Glutamatergic neuron (in vitro differentiated cells): ENCODE measurements around the gene PRSS48. TPM values are rescaled to one million over a fixed set of nuclear protein-coding genes. Genes with fewer than 3 reads are reported as not detected.

Experiments
- DNase-seq: peaks from one replicate; pipeline ENCODE4 v3.0.0; 2022
- H3K27ac Mint-ChIP-seq: one replicate; pipeline ENCODE4 v1.8.0; 2020; ENCODE audit warnings: mild to moderate bottlenecking, mixed read lengths, inconsistent platforms; ENCODE audit not compliant: unreplicated experiment
- H3K27me3 Mint-ChIP-seq: one replicate; pipeline ENCODE4 v1.8.0; 2020; ENCODE audit warnings: mild to moderate bottlenecking, moderate library complexity, mixed read lengths, inconsistent platforms; ENCODE audit not compliant: unreplicated experiment
- H3K36me3 Mint-ChIP-seq: one replicate; pipeline ENCODE4 v1.8.0; 2020; ENCODE audit warnings: mild to moderate bottlenecking, mixed read lengths, inconsistent platforms; ENCODE audit not compliant: unreplicated experiment
- H3K4me1 Mint-ChIP-seq: one replicate; pipeline ENCODE4 v1.8.0; 2020; ENCODE audit warnings: mild to moderate bottlenecking, low read depth, mixed read lengths, inconsistent platforms; ENCODE audit not compliant: unreplicated experiment
- H3K4me3 Mint-ChIP-seq: one replicate; pipeline ENCODE4 v1.8.0; 2020; ENCODE audit warnings: mild to moderate bottlenecking, mixed read lengths, inconsistent platforms; ENCODE audit not compliant: unreplicated experiment
- H3K9me3 Mint-ChIP-seq: one replicate; pipeline ENCODE4 v1.8.0; 2020; ENCODE audit warnings: mild to moderate bottlenecking, moderate library complexity, mixed read lengths, inconsistent platforms; ENCODE audit not compliant: unreplicated experiment
- total RNA-seq: library from RNA; stranded (reverse); fragmentation: NEBNext Ultra II Directional; extraction: Animal tissue kit (Norgen Biotek cat#: 25700); gene quantifications from one replicate; pipeline ENCODE4 v1.2.1, GENCODE V29; 2021; ENCODE audit not compliant: unreplicated experiment
- TF ChIP-seq, protein P1 (sequence below): fragments of 200-600 bp; sonication (generic); IDR thresholded peaks from one replicate; pipeline ENCODE4 v1.5.0; 2021; ENCODE audit not compliant: partially characterized antibody, unreplicated experiment

Gene PRSS48
- total RNA-seq, 1 donor from 2014 or later: not detected

DNA sequence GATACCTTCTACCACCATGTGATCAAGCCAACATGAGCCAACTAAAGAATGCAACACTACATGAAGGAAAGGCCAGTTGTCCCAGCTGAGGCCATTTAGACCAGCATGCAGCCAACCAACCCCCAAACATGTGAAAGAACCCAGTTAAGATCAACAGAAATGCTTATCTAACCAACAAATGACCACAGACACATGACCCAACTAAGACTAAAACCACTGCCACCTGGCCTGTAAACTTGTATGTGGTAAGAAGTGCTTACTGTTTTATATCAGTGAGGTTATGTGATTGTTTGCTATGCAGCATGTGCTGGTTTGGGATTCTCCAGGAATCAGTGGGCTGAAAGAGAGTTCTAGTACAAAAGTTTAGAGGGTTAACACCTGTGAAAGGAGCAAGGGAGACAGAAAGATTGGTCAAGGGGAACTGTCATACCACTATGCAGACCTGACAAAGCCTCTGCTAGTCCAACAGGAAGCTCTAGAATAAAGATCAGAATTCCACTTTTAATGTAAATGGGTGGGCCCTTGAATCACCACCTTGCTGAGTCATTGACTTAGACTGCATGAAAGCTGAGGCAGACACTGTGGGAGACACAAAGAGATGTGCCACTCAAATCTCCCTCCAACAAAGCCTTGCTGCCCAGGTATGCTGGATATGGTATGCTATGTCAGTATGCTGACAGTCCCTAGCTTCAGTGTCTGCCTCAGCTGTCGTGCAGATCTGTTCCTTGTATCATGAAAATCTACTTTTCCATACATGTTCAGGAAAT, 54.5 kb downstream of the PRSS48 start:
- Mint-ChIP-seq H3K27ac (no peak overlapping the region), H3K27me3 (peaks cover 2% of the 10 kb centered on the region), H3K9me3 (no peaks in the 10 kb centered on the region), H3K4me1 (no peaks in the 10 kb centered on the region), H3K36me3 (no peaks in the 10 kb centered on the region), H3K4me3 (no peak overlapping the region)
- DNase-seq: no peak
- TF ChIP-seq, protein P1, sequence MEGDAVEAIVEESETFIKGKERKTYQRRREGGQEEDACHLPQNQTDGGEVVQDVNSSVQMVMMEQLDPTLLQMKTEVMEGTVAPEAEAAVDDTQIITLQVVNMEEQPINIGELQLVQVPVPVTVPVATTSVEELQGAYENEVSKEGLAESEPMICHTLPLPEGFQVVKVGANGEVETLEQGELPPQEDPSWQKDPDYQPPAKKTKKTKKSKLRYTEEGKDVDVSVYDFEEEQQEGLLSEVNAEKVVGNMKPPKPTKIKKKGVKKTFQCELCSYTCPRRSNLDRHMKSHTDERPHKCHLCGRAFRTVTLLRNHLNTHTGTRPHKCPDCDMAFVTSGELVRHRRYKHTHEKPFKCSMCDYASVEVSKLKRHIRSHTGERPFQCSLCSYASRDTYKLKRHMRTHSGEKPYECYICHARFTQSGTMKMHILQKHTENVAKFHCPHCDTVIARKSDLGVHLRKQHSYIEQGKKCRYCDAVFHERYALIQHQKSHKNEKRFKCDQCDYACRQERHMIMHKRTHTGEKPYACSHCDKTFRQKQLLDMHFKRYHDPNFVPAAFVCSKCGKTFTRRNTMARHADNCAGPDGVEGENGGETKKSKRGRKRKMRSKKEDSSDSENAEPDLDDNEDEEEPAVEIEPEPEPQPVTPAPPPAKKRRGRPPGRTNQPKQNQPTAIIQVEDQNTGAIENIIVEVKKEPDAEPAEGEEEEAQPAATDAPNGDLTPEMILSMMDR: no peak

DNA sequence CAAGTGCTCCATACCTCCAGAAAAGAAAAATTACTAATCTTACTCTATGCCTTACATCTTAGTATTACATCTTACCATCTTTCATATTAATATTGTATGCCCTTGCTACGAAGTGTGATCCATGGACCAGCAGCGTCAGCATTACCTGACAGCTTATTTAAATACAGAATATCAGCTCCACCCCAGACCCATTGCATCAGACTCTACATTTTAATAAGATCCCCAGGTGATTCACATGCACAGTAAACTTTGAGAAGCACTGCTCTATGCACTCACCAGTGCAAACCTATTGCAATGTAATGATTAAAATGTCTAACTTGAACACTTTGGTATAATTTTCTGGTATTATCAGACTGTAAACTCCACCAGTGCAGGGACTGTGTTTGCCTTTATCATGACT, 62.5 kb downstream of the PRSS48 start:
- no peak for DNase-seq
- Mint-ChIP-seq H3K27ac (no peak overlapping the region), H3K27me3 (peaks cover 4% of the 10 kb centered on the region), H3K4me1 (no peaks in the 10 kb centered on the region), H3K4me3 (no peak overlapping the region), H3K9me3 (no peaks in the 10 kb centered on the region), H3K36me3 (no peaks in the 10 kb centered on the region)
- TF ChIP-seq, protein P1: no peak

DNA sequence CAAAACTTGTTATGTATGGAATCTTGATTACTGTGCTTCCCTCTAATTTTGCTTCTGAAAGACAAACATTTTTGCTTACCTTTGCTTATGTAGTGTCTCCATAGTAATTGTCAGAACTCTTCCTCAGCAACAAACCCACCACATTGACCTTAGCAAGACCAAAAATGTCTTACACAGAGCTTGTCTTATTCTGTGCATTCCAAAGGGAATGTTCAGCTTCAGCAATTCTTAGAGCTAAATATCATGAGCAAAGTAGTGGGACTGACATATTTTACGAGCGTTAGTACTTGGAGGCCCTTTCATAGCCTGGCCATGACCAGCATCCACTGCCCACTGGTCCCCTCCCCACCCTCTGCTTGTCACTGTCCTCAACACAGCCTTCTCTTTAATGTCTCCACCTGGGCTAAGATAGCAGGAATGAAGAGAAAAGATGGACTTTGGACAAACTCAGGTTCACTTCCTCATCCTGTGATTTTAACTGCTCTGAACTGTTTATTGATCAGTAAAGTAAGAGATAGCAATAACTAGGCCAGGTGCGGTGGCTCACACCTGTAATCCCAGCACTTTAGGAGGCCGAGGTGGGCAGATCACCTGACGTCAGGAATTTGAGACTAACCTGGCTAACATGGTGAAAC, 63.9 kb downstream of the PRSS48 start:
- no peak for DNase-seq
- Mint-ChIP-seq H3K36me3 (no peaks in the 10 kb centered on the region), H3K27ac (no peak overlapping the region), H3K4me3 (no peak overlapping the region), H3K27me3 (peaks cover 4% of the 10 kb centered on the region), H3K4me1 (no peaks in the 10 kb centered on the region), H3K9me3 (no peaks in the 10 kb centered on the region)
- TF ChIP-seq, protein P1: no peak

Other genes starting within 250 kb of the PRSS48 start
- gene RPS3A, start 177.5 kb upstream of the PRSS48 start, total RNA-seq: 1,044 TPM
- gene SH3D19, start 48.4 kb downstream of the PRSS48 start, total RNA-seq: 4.9 TPM
- gene FHIP1A, start 132.0 kb downstream of the PRSS48 start, total RNA-seq: 2.4 TPM